Suprapubic skin (tissue), 3 donors: ENCODE results near the gene SLC22A13.

Experiments
- CTCF ChIP-seq, 2 donors: fragments of 200-600 bp in 1 of 2; fragments of 450-650 bp in 1 of 2; sonication (generic) in 1 of 2; IDR thresholded peaks; one replicate each; pipeline ENCODE4 v1.5.1; 2016 to 2019; ENCODE audit warnings: antibody characterized with exemption in 2 of 2, mild to moderate bottlenecking in 1 of 2, moderate library complexity in 1 of 2
- POLR2AphosphoS5 ChIP-seq, 3 donors: sonication (generic); formaldehyde crosslinking; IDR thresholded peaks; one replicate each; pipeline ENCODE4 v1.6.1; 2017; ENCODE audit warnings: antibody characterized with exemption in 3 of 3

GRCh38 chr3:38247366-38248035 lies 18.1 kb upstream of the SLC22A13 start:
- TF ChIP-seq POLR2AphosphoS5 (IDR thresholded peaks at IDR 0.05) (no peak), CTCF (IDR thresholded peaks at IDR 0.05) (no peak)
